ENCODE data around the gene TAF1L. TPM values are rescaled to one million over a fixed set of nuclear protein-coding genes. Genes with fewer than 3 reads are reported as not detected.
A peak's percentile ranks its signal among the peaks of the same experiment; 100 is the strongest.

The TAF1L gene
- total and polyA plus RNA-seq, 2 of the 13 experiments (the other 11 are each of a cell fraction or from before 2014, with no cell fraction given): not detected

GRCh38 chr9:32627394-32627954 lies 8.0 kb downstream of the TAF1L start (continued):
- TF ChIP-seq FOSL2 (CRISPR knock-in tag; IDR thresholded peaks at IDR 0.05) (peak; percentile 18; the same call in 1 of the 2 replicates), ZNF205 (CRISPR knock-in tag; IDR thresholded peaks at IDR 0.05) (no peak), ZNF501 (CRISPR knock-in tag; IDR thresholded peaks at IDR 0.05) (no peak), ZNF18 (CRISPR knock-in tag; IDR thresholded peaks at IDR 0.05; ENCODE audit: insufficient replicate concordance) (no peak), ZNF768 (CRISPR knock-in tag; IDR thresholded peaks at IDR 0.05) (no peak), ATF1 (CRISPR knock-in tag; IDR thresholded peaks at IDR 0.05) (no peak), ZFP36L1 (CRISPR knock-in tag; IDR thresholded peaks at IDR 0.05) (no peak)

GRCh38 chr9:32625320-32625719 lies 10.1 kb downstream of the TAF1L start:
- Histone ChIP-seq H3K4me3 (replicated peaks in 1 of 3; ENCODE audit: insufficient read depth in 1 of 3, low read depth in 2 of 3, low read length in 3 of 3) (no peak overlapping the region), H3K27me3 (ENCODE audit: control insufficient read depth in 1 of 2, insufficient read depth in 2 of 2, low read length in 2 of 2) (no peaks in the 10 kb centered on the region), H3K4me1 (ENCODE audit: insufficient read depth, low read length) (no peaks in the 10 kb centered on the region), H3K36me3 (replicated peaks in 1 of 2; ENCODE audit: control insufficient read depth in 1 of 2, insufficient read depth in 2 of 2, low read length in 2 of 2) (no peaks in the 10 kb centered on the region), H4K20me1 (ENCODE audit: insufficient read depth, low read length) (no peaks in the 10 kb centered on the region), H2AFZ (ENCODE audit: low read length) (no peak overlapping the region), H3K79me2 (ENCODE audit: insufficient read depth, low read length) (no peaks in the 10 kb centered on the region), H3K4me2 (ENCODE audit: low read depth, low read length) (no peak overlapping the region), H3K27ac (ENCODE audit: extremely low read length, insufficient read depth, low read length) (no peak overlapping the region), H3K9me3 (ENCODE audit: low read length) (no peaks in the 10 kb centered on the region), H3K9ac (ENCODE audit: insufficient read depth, low read depth, low read length) (no peak overlapping the region)
- POLR2A ChIA-PET: no interaction called here
- in situ Hi-C loops (cut with HindIII; ENCODE audit: extremely low pct_ligation_motif_present, low pct_unique_long_range_greater_than_20kb): no loop called here
- 3% methylated on average over 2 of the region's 2 CpGs for WGBS (ENCODE audit: low lambda C conversion rate)
- CTCF ChIA-PET (ENCODE audit: low intra/inter-chr PET ratio, low total read pairs): no interaction called here
- FAIRE-seq: no peak
- TF ChIP-seq ZNF136 (CRISPR knock-in tag; IDR thresholded peaks at IDR 0.05; ENCODE audit: low read depth) (no peak), ZMYM2 (CRISPR knock-in tag; IDR thresholded peaks at IDR 0.05) (no peak)
- no peak for DNase-seq (ENCODE audit: low spot score)
- ATAC-seq: no peak
- BruUV-seq (replicated peaks): no TSS peak
- intact Hi-C loops (cut with micrococcal nuclease; ENCODE audit: unreplicated experiment): no loop called here
